Measurements from ENCODE around the gene LIPC. TPM values are rescaled to one million over a fixed set of nuclear protein-coding genes. Genes with fewer than 3 reads are reported as not detected.

The LIPC gene
- total and polyA plus RNA-seq, 9 of the 15 experiments (the other 6 are each of a cell fraction or from before 2014, with no cell fraction given), result 0.07 to 0.41 (median 0.11) TPM; not detected in 2

DNA sequence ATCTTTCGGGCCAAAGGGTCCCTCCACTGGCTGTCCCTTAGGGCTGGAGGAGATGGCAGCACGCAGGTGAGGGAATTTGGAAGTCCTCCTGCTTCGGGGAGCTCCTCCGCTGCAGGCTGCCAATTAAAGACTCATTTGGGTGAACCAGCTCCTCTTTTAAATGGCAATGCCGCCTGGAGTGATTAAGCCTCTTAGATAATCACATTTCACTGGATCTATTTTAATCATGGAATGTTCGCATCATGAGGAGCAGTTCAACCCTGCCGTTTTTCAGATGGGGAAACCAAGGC, 117.9 kb downstream of the LIPC start:
- no peaks in the 10 kb centered on the region for H3K27me3 ChIP-seq (ENCODE audit: control insufficient read depth in 2 of 2, insufficient read depth in 2 of 2, low read length in 2 of 2)
- H3K9me1 ChIP-seq (ENCODE audit: control insufficient read depth, insufficient read depth, low read length), result no peaks in the 10 kb centered on the region
- FAIRE-seq, result no peak
- intact Hi-C loops (cut with micrococcal nuclease), result loop anchor here (5.0 kb wide), 1 partner anchor 198 kb away; the partner anchor contains the start of gene ADAM10
- H4K20me1 ChIP-seq (replicated peaks; ENCODE audit: control insufficient read depth, insufficient read depth, low read length), result no peaks in the 10 kb centered on the region
- no peaks in the 10 kb centered on the region for H3K9me3 ChIP-seq (replicated peaks; ENCODE audit: control insufficient read depth, insufficient read depth, low read depth, low read length)
- H3K4me1 ChIP-seq (replicated peaks in 1 of 2; ENCODE audit: control insufficient read depth in 2 of 2, insufficient read depth in 2 of 2, low read length in 2 of 2), result peaks cover 42 to 53% of the 10 kb centered on the region in 2 experiments
- no peaks in the 10 kb centered on the region for H3K79me2 ChIP-seq (ENCODE audit: control insufficient read depth, insufficient read depth, low read length)
- CTCF ChIA-PET (ENCODE audit: low intra/inter-chr PET ratio), result no interaction called here
- no peak overlapping the region for H3K27ac ChIP-seq (ENCODE audit: extremely low read depth, low read depth, low read length)
- H2AFZ ChIP-seq (ENCODE audit: low read depth, low read length), result no peak overlapping the region
- H3K4me2 ChIP-seq (ENCODE audit: insufficient read depth, low read length), result no peak overlapping the region
- 81% methylated on average over 7 of the region's 7 CpGs for WGBS (ENCODE audit: insufficient coverage, low coverage, missing lambda C conversion rate)
- BruUV-seq (replicated peaks), result no TSS peak
- no peak overlapping the region for H3K9ac ChIP-seq (ENCODE audit: insufficient read depth in 1 of 2, low read depth in 2 of 2, low read length in 2 of 2)
- ATAC-seq, result no peak
- no peak overlapping the region for H3K4me3 ChIP-seq
- POLR2A ChIA-PET, result no interaction called here
- no peaks in the 10 kb centered on the region for H3K36me3 ChIP-seq (ENCODE audit: control insufficient read depth, insufficient read depth, low read length)
- in situ Hi-C loops (cut with MboI), result no loop called here
- DNase-seq (ENCODE audit: extremely low read depth in 1 of 4, low spot score in 3 of 4), result no peak
- no peak for TF ChIP-seq ATF7 (IDR thresholded peaks at IDR 0.05)
- TF ChIP-seq GABPB2 (CRISPR knock-in tag; conservative IDR thresholded peaks at IDR 0.05), result no peak
- no peak for TF ChIP-seq KAT8 (IDR thresholded peaks at IDR 0.05; ENCODE audit: low read depth)
- TF ChIP-seq ZNF785 (CRISPR knock-in tag; IDR thresholded peaks at IDR 0.05), result no peak
- TF ChIP-seq, protein P1, sequence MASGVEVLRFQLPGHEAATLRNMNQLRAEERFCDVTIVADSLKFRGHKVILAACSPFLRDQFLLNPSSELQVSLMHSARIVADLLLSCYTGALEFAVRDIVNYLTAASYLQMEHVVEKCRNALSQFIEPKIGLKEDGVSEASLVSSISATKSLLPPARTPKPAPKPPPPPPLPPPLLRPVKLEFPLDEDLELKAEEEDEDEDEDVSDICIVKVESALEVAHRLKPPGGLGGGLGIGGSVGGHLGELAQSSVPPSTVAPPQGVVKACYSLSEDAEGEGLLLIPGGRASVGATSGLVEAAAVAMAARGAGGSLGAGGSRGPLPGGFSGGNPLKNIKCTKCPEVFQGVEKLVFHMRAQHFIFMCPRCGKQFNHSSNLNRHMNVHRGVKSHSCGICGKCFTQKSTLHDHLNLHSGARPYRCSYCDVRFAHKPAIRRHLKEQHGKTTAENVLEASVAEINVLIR (CRISPR knock-in tag; IDR thresholded peaks at IDR 0.05), result no peak
- no peak for TF ChIP-seq ARHGAP35 (IDR thresholded peaks at IDR 0.05; ENCODE audit: partially characterized antibody)
- TF ChIP-seq, protein P2, sequence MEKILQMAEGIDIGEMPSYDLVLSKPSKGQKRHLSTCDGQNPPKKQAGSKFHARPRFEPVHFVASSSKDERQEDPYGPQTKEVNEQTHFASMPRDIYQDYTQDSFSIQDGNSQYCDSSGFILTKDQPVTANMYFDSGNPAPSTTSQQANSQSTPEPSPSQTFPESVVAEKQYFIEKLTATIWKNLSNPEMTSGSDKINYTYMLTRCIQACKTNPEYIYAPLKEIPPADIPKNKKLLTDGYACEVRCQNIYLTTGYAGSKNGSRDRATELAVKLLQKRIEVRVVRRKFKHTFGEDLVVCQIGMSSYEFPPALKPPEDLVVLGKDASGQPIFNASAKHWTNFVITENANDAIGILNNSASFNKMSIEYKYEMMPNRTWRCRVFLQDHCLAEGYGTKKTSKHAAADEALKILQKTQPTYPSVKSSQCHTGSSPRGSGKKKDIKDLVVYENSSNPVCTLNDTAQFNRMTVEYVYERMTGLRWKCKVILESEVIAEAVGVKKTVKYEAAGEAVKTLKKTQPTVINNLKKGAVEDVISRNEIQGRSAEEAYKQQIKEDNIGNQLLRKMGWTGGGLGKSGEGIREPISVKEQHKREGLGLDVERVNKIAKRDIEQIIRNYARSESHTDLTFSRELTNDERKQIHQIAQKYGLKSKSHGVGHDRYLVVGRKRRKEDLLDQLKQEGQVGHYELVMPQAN (IDR thresholded peaks at IDR 0.05; ENCODE audit: borderline replicate concordance), result no peak
- TF ChIP-seq CEBPG (CRISPR knock-in tag; IDR thresholded peaks at IDR 0.05), result no peak
- no peak for TF ChIP-seq CEBPG (tag; conservative IDR thresholded peaks at IDR 0.05 in 1 of 2, IDR thresholded peaks at IDR 0.05 in 1 of 2)
- TF ChIP-seq CREB1 (IDR thresholded peaks at IDR 0.05), result no peak
- TF ChIP-seq CREB1 (CRISPR knock-in tag; IDR thresholded peaks at IDR 0.05), result no peak
- TF ChIP-seq ZNF197 (CRISPR knock-in tag; IDR thresholded peaks at IDR 0.05; ENCODE audit: low read depth), result no peak
- TF ChIP-seq, protein P3, sequence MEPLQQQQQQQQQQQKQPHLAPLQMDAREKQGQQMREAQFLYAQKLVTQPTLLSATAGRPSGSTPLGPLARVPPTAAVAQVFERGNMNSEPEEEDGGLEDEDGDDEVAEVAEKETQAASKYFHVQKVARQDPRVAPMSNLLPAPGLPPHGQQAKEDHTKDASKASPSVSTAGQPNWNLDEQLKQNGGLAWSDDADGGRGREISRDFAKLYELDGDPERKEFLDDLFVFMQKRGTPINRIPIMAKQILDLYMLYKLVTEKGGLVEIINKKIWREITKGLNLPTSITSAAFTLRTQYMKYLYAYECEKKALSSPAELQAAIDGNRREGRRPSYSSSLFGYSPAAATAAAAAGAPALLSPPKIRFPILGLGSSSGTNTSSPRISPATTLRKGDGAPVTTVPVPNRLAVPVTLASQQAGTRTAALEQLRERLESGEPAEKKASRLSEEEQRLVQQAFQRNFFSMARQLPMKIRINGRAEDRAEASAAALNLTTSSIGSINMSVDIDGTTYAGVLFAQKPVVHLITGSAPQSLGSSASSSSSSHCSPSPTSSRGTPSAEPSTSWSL (CRISPR knock-in tag; IDR thresholded peaks at IDR 0.05; ENCODE audit: borderline replicate concordance), result no peak
- no peak for TF ChIP-seq FOXJ2 (tag; IDR thresholded peaks at IDR 0.05)
- no peak for TF ChIP-seq ZNF143 (CRISPR knock-in tag; IDR thresholded peaks at IDR 0.05)
- TF ChIP-seq ZNF212 (CRISPR knock-in tag; IDR thresholded peaks at IDR 0.05), result no peak
- TF ChIP-seq SREBF2 (CRISPR knock-in tag; IDR thresholded peaks at IDR 0.05), result no peak
- TF ChIP-seq NFIC (IDR thresholded peaks at IDR 0.05), result no peak
- TF ChIP-seq, protein P4, sequence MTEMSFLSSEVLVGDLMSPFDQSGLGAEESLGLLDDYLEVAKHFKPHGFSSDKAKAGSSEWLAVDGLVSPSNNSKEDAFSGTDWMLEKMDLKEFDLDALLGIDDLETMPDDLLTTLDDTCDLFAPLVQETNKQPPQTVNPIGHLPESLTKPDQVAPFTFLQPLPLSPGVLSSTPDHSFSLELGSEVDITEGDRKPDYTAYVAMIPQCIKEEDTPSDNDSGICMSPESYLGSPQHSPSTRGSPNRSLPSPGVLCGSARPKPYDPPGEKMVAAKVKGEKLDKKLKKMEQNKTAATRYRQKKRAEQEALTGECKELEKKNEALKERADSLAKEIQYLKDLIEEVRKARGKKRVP (CRISPR knock-in tag; IDR thresholded peaks at IDR 0.05), result no peak
- TF ChIP-seq, protein P5, sequence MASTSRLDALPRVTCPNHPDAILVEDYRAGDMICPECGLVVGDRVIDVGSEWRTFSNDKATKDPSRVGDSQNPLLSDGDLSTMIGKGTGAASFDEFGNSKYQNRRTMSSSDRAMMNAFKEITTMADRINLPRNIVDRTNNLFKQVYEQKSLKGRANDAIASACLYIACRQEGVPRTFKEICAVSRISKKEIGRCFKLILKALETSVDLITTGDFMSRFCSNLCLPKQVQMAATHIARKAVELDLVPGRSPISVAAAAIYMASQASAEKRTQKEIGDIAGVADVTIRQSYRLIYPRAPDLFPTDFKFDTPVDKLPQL (IDR thresholded peaks at IDR 0.05; ENCODE audit: extremely low read depth, insufficient read length), result no peak
